ENCODE results near the gene TOPORS.

GRCh38 chr9:32572900-32573523 lies 20.6 kb upstream of the TOPORS start, which contains the start of gene NDUFB6:
- TF ChIP-seq POLR2A (IDR thresholded peaks at IDR 0.05; ENCODE audit: low read length) (peak; percentile 87), GATA1 (IDR thresholded peaks at IDR 0.05; ENCODE audit: low read depth, low read length) (no peak)

Data from erythroblast (primary cell).